ENCODE measurements around the gene EFCAB5.

EFCAB5 gene

DNA sequence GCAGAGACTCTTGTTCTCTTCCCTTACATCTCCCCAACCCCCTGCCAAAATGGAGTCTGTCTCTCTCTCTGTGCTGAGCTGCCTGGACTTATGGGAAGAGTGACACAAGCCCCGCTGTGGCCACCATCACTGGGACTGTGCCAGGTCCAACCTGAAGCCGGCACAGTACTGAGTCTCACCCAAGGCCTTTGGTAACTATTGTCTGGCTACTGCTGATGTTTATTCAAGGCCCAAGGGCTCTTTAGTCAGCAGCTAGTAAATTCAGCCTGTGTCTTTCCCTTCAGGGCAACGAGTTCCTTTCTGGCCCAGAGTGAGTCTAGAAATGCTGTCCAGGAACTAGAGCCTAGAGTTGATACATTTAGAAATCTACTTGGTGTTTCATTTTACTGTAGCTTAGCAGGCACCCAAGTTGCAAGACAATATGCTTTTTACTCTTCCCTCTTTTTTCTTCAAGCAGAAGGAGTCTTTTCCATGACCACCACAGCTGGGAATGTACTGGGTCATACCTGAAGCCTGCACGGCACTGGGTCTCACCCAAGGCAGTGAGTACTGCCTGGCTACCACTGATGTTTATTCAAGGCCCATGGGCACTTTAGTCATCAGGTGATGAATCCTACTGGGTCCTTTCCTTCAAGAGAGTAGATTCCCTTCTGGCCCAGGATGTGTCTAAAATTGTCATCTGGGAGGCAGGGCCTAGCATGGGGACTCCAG lies 17.7 kb downstream of the EFCAB5 start:
- no peak for FAIRE-seq
- no peak for DNase-seq (ENCODE audit: insufficient read length, low spot score)
- TF ChIP-seq POU2F2 (IDR thresholded peaks at IDR 0.05; ENCODE audit: low read depth, low read length) = no peak
- TF ChIP-seq SPI1 (IDR thresholded peaks at IDR 0.05; ENCODE audit: low read depth, low read length) = no peak
- no peak for TF ChIP-seq POLR2AphosphoS5 (IDR thresholded peaks at IDR 0.05; ENCODE audit: low read depth, low read length)
- no peak for TF ChIP-seq PAX5 (IDR thresholded peaks at IDR 0.05; ENCODE audit: insufficient read depth, low read length, severe bottlenecking)
- no peak for TF ChIP-seq POLR2A (IDR thresholded peaks at IDR 0.05; ENCODE audit: low read depth, low read length)
- TF ChIP-seq TAF1 (IDR thresholded peaks at IDR 0.05; ENCODE audit: low read depth, low read length) = no peak

DNA sequence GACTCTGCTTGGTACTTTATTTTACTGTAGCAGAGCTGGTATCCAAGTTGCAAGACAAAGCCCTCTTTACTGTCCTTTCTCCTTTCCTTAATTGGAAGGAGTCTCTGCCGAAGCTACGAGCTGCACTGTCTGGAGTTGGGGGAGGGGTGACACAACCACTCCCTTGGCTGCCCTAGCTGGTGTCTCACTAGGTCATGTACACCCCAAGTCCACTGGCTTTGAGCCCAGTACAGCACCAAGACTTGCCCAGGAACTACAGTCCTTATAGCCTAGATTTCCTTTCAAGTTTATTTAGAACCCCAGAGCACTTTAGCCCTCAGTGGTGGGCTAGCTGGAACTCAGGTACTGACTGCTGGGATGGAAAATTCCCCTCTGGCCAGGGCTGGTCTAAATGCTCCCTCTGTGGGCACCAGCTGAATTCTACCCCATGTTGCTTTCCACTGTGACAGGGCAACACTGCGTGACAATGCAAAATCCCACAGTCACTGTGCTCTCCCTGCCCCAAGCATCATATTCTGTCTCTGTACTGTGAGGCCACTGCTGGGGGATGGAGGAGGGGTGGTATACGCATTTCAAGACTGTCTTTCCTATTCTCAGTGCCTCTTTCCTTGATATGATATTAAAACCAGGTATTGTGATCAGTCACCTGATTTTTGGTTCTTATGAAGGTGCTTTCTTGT lies 18.4 kb downstream of the EFCAB5 start:
- DNase-seq (ENCODE audit: insufficient read length, low spot score) = no peak
- no peak for FAIRE-seq
- TF ChIP-seq POLR2AphosphoS5 (IDR thresholded peaks at IDR 0.05; ENCODE audit: low read depth, low read length) (no peak), TAF1 (IDR thresholded peaks at IDR 0.05; ENCODE audit: low read depth, low read length) (no peak), SPI1 (IDR thresholded peaks at IDR 0.05; ENCODE audit: low read depth, low read length) (no peak), POLR2A (IDR thresholded peaks at IDR 0.05; ENCODE audit: low read depth, low read length) (no peak), POU2F2 (IDR thresholded peaks at IDR 0.05; ENCODE audit: low read depth, low read length) (no peak), PAX5 (IDR thresholded peaks at IDR 0.05; ENCODE audit: insufficient read depth, low read length, severe bottlenecking) (no peak)

DNA sequence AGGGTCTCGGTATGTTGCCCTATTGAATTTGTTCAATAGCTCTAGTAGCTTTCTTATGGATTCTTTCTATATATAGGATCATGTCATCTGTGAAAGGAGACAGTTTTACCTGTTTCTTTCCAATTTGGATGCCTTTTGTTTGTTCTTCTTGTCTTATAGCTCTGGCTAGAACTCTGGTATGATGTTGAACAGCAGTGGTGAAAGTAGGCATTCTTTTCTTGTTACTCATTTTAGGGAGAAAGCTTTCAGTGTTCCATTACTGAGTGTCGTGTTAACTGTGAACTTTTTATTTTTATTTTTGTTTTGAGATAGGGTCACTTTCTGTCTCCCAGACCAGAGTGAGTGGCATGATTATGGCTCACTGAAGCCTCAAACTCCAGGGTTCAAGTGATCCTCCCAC lies 21.2 kb downstream of the EFCAB5 start:
- TF ChIP-seq TAF1 (IDR thresholded peaks at IDR 0.05; ENCODE audit: low read depth, low read length) (no peak), PAX5 (IDR thresholded peaks at IDR 0.05; ENCODE audit: insufficient read depth, low read length, severe bottlenecking) (no peak), POLR2AphosphoS5 (IDR thresholded peaks at IDR 0.05; ENCODE audit: low read depth, low read length) (no peak), SPI1 (IDR thresholded peaks at IDR 0.05; ENCODE audit: low read depth, low read length) (no peak), POLR2A (IDR thresholded peaks at IDR 0.05; ENCODE audit: low read depth, low read length) (no peak), POU2F2 (IDR thresholded peaks at IDR 0.05; ENCODE audit: low read depth, low read length) (no peak)
- DNase-seq (ENCODE audit: insufficient read length, low spot score) = no peak
- FAIRE-seq = no peak

DNA sequence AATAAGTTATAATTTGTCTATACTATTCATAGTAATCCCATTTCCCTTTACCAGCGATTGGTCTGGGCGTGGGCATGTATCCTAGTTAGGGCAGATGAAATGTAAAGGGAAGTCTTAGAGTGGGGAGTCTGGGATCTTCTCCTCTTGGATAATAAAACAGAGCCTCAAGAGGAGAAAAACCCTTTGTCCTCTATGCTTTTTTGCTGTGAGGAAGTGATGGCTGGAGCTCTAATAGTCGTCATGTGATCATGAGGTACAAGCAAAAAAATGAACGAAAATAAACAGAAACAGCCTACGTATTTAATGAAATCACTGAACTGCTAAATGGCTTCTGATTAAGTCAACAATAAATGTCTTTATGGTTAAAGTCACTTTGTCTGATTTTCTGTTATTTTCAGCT lies 26.8 kb downstream of the EFCAB5 start:
- FAIRE-seq (no peak), DNase-seq (ENCODE audit: insufficient read length, low spot score) (no peak)
- TF ChIP-seq POU2F2 (IDR thresholded peaks at IDR 0.05; ENCODE audit: low read depth, low read length) (no peak), SPI1 (IDR thresholded peaks at IDR 0.05; ENCODE audit: low read depth, low read length) (no peak), POLR2A (IDR thresholded peaks at IDR 0.05; ENCODE audit: low read depth, low read length) (no peak), PAX5 (IDR thresholded peaks at IDR 0.05; ENCODE audit: insufficient read depth, low read length, severe bottlenecking) (no peak), POLR2AphosphoS5 (IDR thresholded peaks at IDR 0.05; ENCODE audit: low read depth, low read length) (no peak), TAF1 (IDR thresholded peaks at IDR 0.05; ENCODE audit: low read depth, low read length) (no peak)

DNA sequence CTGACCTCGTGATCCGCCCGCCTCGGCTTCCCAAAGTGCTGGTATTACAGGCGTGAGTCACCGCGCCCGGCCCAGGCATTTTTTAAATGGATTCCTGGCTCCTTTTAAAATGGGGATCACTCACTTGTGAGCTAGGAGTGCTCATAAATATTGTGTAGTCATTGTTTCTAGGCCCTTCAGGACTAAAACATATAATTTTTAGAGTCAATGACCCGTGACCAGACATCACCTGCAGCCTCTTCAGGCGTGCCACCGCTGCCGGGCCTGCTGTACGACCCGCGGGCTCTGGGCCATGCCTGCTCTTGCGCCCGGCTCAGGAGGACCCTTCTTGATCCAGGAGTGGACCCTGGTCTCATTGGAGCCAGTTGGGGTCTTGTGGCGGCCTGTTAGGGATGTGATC lies 30.8 kb downstream of the EFCAB5 start:
- TF ChIP-seq POLR2A (IDR thresholded peaks at IDR 0.05; ENCODE audit: low read depth, low read length) (no peak), PAX5 (IDR thresholded peaks at IDR 0.05; ENCODE audit: insufficient read depth, low read length, severe bottlenecking) (no peak), POU2F2 (IDR thresholded peaks at IDR 0.05; ENCODE audit: low read depth, low read length) (no peak), SPI1 (IDR thresholded peaks at IDR 0.05; ENCODE audit: low read depth, low read length) (no peak), POLR2AphosphoS5 (IDR thresholded peaks at IDR 0.05; ENCODE audit: low read depth, low read length) (no peak), TAF1 (IDR thresholded peaks at IDR 0.05; ENCODE audit: low read depth, low read length) (no peak)
- no peak for FAIRE-seq
- no peak for DNase-seq (ENCODE audit: insufficient read length, low spot score)

DNA sequence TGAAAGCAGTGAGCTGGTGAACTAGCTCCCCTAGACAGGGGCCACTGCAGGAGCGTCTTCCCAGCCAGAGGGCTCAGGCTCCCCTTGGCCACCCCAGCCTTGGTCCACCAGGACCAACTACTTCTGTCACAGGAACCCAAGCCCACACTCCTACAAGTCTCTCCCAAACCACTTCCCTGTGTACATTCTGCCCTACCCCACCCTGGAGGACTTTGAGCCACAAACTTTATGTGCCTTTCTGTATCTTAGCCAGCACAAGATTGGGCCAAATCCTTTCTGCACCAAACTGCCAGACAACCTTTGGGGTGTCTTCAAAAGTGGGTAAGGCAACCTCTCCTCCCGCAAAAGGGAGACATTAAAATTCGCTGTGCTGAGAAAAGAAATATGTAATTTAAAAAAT lies 31.6 kb downstream of the EFCAB5 start:
- TF ChIP-seq SPI1 (IDR thresholded peaks at IDR 0.05; ENCODE audit: low read depth, low read length) = no peak
- no peak for TF ChIP-seq PAX5 (IDR thresholded peaks at IDR 0.05; ENCODE audit: insufficient read depth, low read length, severe bottlenecking)
- TF ChIP-seq TAF1 (IDR thresholded peaks at IDR 0.05; ENCODE audit: low read depth, low read length) = no peak
- TF ChIP-seq POLR2AphosphoS5 (IDR thresholded peaks at IDR 0.05; ENCODE audit: low read depth, low read length) = no peak
- no peak for TF ChIP-seq POLR2A (IDR thresholded peaks at IDR 0.05; ENCODE audit: low read depth, low read length)
- no peak for TF ChIP-seq POU2F2 (IDR thresholded peaks at IDR 0.05; ENCODE audit: low read depth, low read length)
- FAIRE-seq (no peak), DNase-seq (ENCODE audit: insufficient read length, low spot score) (no peak)

DNA sequence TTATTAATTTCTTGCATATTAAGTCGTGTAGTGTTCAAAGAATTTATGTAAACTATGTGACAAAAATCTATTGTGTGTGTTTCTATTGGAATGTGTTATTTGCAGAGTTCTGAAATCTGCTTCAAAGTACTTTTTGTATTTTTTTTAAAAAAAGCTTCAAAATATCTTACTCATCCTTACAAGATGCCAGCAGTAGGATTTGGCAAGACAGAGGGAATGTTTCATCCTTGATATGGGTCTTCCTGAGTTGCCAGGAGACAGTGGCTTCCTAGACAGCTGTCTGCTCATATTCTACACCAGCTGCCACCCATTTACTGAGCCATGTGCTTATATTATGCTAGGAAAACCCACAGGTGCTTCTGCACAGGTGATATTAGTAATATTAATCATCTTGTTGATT lies 36.4 kb downstream of the EFCAB5 start:
- DNase-seq (ENCODE audit: insufficient read length, low spot score) (no peak), FAIRE-seq (no peak)
- no peak for TF ChIP-seq SPI1 (IDR thresholded peaks at IDR 0.05; ENCODE audit: low read depth, low read length)
- TF ChIP-seq TAF1 (IDR thresholded peaks at IDR 0.05; ENCODE audit: low read depth, low read length) = no peak
- no peak for TF ChIP-seq PAX5 (IDR thresholded peaks at IDR 0.05; ENCODE audit: insufficient read depth, low read length, severe bottlenecking)

DNA sequence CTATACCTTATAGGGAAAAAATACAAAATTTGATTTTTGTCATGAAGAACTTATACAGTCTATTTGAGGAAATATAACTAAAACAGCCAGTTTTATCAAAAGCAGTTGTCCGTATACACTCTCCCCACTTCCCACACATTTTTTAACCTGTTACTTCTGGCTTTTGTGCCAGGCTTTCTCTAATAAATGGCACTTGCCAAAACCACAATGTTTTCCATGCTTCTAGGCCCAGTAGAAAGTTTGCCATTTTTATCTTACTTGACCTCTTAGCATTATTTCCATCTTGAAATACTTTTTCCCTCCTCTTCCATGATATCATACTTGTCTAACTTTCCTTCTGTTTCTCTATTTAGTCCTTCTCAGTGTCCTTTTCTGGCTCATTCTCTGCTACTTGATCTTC lies 38.8 kb downstream of the EFCAB5 start:
- FAIRE-seq (no peak), DNase-seq (ENCODE audit: insufficient read length, low spot score) (no peak)
- TF ChIP-seq SPI1 (IDR thresholded peaks at IDR 0.05; ENCODE audit: low read depth, low read length) (no peak), POLR2A (IDR thresholded peaks at IDR 0.05; ENCODE audit: low read depth, low read length) (no peak), POLR2AphosphoS5 (IDR thresholded peaks at IDR 0.05; ENCODE audit: low read depth, low read length) (no peak), POU2F2 (IDR thresholded peaks at IDR 0.05; ENCODE audit: low read depth, low read length) (no peak), TAF1 (IDR thresholded peaks at IDR 0.05; ENCODE audit: low read depth, low read length) (no peak), PAX5 (IDR thresholded peaks at IDR 0.05; ENCODE audit: insufficient read depth, low read length, severe bottlenecking) (no peak)

DNA sequence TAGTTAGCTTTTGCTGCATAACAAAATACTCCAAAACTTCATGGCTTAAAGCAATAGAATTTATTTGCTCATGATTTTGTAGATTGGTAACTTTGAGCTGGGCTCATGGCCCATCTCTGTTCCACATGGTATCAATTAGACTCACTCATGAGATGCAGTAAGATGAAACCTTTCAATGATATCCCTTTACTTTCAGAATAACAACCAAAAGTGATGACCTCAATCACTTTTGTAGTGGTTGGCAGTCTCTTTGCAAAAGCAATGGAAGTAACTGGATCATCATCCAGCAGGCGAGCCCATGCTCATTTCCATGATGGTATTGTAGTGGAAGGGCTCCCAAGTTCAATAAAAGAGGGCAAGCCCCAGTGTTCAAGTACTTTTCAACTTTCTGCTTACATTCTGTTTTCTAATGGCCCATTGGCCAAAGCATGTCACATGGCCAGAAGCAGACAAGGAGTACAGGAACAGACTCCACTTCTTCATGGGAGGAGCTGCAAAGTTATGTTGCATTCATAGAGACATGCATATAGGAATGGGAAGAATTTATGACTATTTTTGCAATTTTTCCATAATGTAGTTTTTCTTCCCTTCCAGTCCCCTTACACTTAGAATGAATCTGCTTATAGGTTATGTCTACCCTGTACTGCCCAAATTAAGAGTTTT lies 41.7 kb downstream of the EFCAB5 start:
- DNase-seq (ENCODE audit: insufficient read length, low spot score) = no peak
- FAIRE-seq = no peak

More for the DNA sequence above, 41.7 kb downstream of the EFCAB5 start:
- TF ChIP-seq POU2F2 (IDR thresholded peaks at IDR 0.05; ENCODE audit: low read depth, low read length) = no peak
- TF ChIP-seq PAX5 (IDR thresholded peaks at IDR 0.05; ENCODE audit: insufficient read depth, low read length, severe bottlenecking) = no peak
- TF ChIP-seq POLR2A (IDR thresholded peaks at IDR 0.05; ENCODE audit: low read depth, low read length) = no peak
- no peak for TF ChIP-seq POLR2AphosphoS5 (IDR thresholded peaks at IDR 0.05; ENCODE audit: low read depth, low read length)
- no peak for TF ChIP-seq SPI1 (IDR thresholded peaks at IDR 0.05; ENCODE audit: low read depth, low read length)
- TF ChIP-seq TAF1 (IDR thresholded peaks at IDR 0.05; ENCODE audit: low read depth, low read length) = no peak

Measured in GM12891 (cell line).